Natural killer cell (primary cell): Measurements from ENCODE around the gene GNB2. TPM values are rescaled to one million over a fixed set of nuclear protein-coding genes. Genes with fewer than 3 reads are reported as not detected.

Experiments
- ATAC-seq, 3 donors: fragments of 150-1000 bp in 2 of 3; fragments of 200-7000 bp in 1 of 3; cut with Tn5 transposase; 1 replicate in 1 of 3; 2 replicates in 2 of 3; pipeline ENCODE4 v1.10.0; 2021; ENCODE audit warnings: mild to moderate bottlenecking in 2 of 3, moderate library complexity in 2 of 3
- DNase-seq, 2 donors: peaks; one replicate each; pipeline versions ENCODE4 v3.0.0 to v3.0.0-alpha.2; 2013 to 2021; ENCODE audit warnings: mixed read lengths in 1 of 2
- H3K27ac ChIP-seq: one replicate; pipeline ENCODE4 v1.5.1; 2013; ENCODE audit warnings: mild to moderate bottlenecking, low read length
- H3K27me3 ChIP-seq: one replicate; pipeline ENCODE4 v1.6.1; 2013; ENCODE audit warnings: low read length; ENCODE audit not compliant: control insufficient read depth, insufficient read depth
- H3K36me3 ChIP-seq: one replicate; pipeline ENCODE4 v1.6.1; 2013; ENCODE audit warnings: low read length; ENCODE audit not compliant: control insufficient read depth, insufficient read depth
- H3K4me1 ChIP-seq: one replicate; pipeline ENCODE4 v1.6.1; 2013; ENCODE audit warnings: low read length; ENCODE audit not compliant: control insufficient read depth, insufficient read depth
- H3K4me3 ChIP-seq: one replicate; pipeline ENCODE4 v1.5.1; 2013; ENCODE audit warnings: low read length
- H3K9me3 ChIP-seq: one replicate; pipeline ENCODE4 v1.6.1; 2013; ENCODE audit warnings: low read length; ENCODE audit not compliant: control insufficient read depth, insufficient read depth
- H3K27ac Mint-ChIP-seq, 2 donors: one replicate each; pipeline ENCODE4 v1.8.0; 2022; ENCODE audit warnings: mild to moderate bottlenecking in 2 of 2, mixed read lengths in 2 of 2, moderate library complexity in 1 of 2
- H3K27me3 Mint-ChIP-seq, 2 donors: one replicate each; pipeline ENCODE4 v1.8.0; 2022; ENCODE audit warnings: low read depth in 2 of 2, mixed read lengths in 2 of 2
- H3K36me3 Mint-ChIP-seq: one replicate; pipeline ENCODE4 v1.8.0; 2022; ENCODE audit warnings: mixed read lengths
- H3K4me1 Mint-ChIP-seq, 2 donors: one replicate each; pipeline ENCODE4 v1.8.0; 2022; ENCODE audit warnings: mixed read lengths in 2 of 2
- H3K4me3 Mint-ChIP-seq: one replicate; pipeline ENCODE4 v1.8.0; 2022; ENCODE audit warnings: mild to moderate bottlenecking, moderate library complexity, mixed read lengths
- H3K9me3 Mint-ChIP-seq, 2 donors: one replicate each; pipeline ENCODE4 v1.8.0; 2022; ENCODE audit warnings: mixed read lengths in 2 of 2
- WGBS: methylation state at CpG from one replicate; pipeline ENCODE4 v1.1.7; 2013; ENCODE audit warnings: missing lambda C conversion rate; ENCODE audit not compliant: insufficient coverage; 5-methylcytosine and 5-hydroxymethylcytosine counted together
- intact Hi-C: fragments of 100-400 bp; cut with micrococcal nuclease; formaldehyde crosslinking; loops from one replicate; pipeline ENCODE4 v1.14.2; 2022
- total RNA-seq, 4 donors: library from RNA; stranded (reverse); fragments of 120-200 nt in 1 of 4; gene quantifications; one replicate each; pipeline versions ENCODE4 v1.2.3 to v1.2.4, GENCODE V29; 2013 to 2022
- TF ChIP-seq, protein P1 (sequence below): fragments of 200-600 bp; IDR thresholded peaks from one replicate; pipeline ENCODE4 v1.8.0; 2022; ENCODE audit warnings: antibody characterized with exemption

Gene GNB2
- total RNA-seq, 3 donors from 2014 or later (not counting 1 experiment from before 2014, with no cell fraction given), result 194 to 227 (median 212) TPM

GRCh38 chr7:100640517-100641440 lies 32.8 kb upstream of the GNB2 start:
- intact Hi-C loops, result no loop called here
- Histone ChIP-seq H3K4me1 (no peaks in the 10 kb centered on the region), H3K27ac (no peak overlapping the region), H3K36me3 (no peaks in the 10 kb centered on the region), H3K4me3 (no peak overlapping the region), H3K9me3 (no peaks in the 10 kb centered on the region), H3K27me3 (no peaks in the 10 kb centered on the region)
- no peaks in the 10 kb centered on the region for H3K4me1 Mint-ChIP-seq
- no peaks in the 10 kb centered on the region for H3K9me3 Mint-ChIP-seq
- H3K4me3 Mint-ChIP-seq, result no peak overlapping the region
- TF ChIP-seq, protein P1, sequence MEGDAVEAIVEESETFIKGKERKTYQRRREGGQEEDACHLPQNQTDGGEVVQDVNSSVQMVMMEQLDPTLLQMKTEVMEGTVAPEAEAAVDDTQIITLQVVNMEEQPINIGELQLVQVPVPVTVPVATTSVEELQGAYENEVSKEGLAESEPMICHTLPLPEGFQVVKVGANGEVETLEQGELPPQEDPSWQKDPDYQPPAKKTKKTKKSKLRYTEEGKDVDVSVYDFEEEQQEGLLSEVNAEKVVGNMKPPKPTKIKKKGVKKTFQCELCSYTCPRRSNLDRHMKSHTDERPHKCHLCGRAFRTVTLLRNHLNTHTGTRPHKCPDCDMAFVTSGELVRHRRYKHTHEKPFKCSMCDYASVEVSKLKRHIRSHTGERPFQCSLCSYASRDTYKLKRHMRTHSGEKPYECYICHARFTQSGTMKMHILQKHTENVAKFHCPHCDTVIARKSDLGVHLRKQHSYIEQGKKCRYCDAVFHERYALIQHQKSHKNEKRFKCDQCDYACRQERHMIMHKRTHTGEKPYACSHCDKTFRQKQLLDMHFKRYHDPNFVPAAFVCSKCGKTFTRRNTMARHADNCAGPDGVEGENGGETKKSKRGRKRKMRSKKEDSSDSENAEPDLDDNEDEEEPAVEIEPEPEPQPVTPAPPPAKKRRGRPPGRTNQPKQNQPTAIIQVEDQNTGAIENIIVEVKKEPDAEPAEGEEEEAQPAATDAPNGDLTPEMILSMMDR, result no peak
- WGBS, result 77% methylated on average over 22 of the region's 24 CpGs
- no peak overlapping the region for H3K27ac Mint-ChIP-seq
- H3K36me3 Mint-ChIP-seq, result no peaks in the 10 kb centered on the region
- no peak for DNase-seq
- ATAC-seq, result no peak
- H3K27me3 Mint-ChIP-seq, result peaks cover 0 to 7% of the 10 kb centered on the region in 2 donors

- no peaks in the 10 kb centered on the region for H3K27me3 ChIP-seq
- Mint-ChIP-seq H3K27me3 (peaks cover 0 to 7% of the 10 kb centered on the region in 2 donors), H3K36me3 (no peaks in the 10 kb centered on the region), H3K27ac (no peak within 1 kb of the TSS), H3K9me3 (no peaks in the 10 kb centered on the region), H3K4me1 (no peaks in the 10 kb centered on the region), H3K4me3 (no peak within 1 kb of the TSS)
- WGBS, result 50% methylated on average over 9 of the region's 10 CpGs
- TF ChIP-seq, protein P1, result no peak
- DNase-seq, result no peak
- ATAC-seq, result no peak
- H3K36me3 ChIP-seq, result no peaks in the 10 kb centered on the region
- no peaks in the 10 kb centered on the region for H3K4me1 ChIP-seq
- no peaks in the 10 kb centered on the region for H3K9me3 ChIP-seq
- no peak within 1 kb of the TSS for H3K4me3 ChIP-seq
- intact Hi-C loops, result no loop called here
- H3K27ac ChIP-seq, result no peak within 1 kb of the TSS
Observed at GRCh38 chr7:100641463-100641859, 32.1 kb upstream of the GNB2 start, which contains the start of gene TFR2. TFR2 (minus strand) TSS chr7:100641552; CDS start chr7:100641509, 43 bp downstream.

GRCh38 chr7:100641860-100642533 lies 31.5 kb upstream of the GNB2 start:
- no peak for ATAC-seq

More at GRCh38 chr7:100641860-100642533, 31.5 kb upstream of the GNB2 start:
- Histone ChIP-seq H3K4me3 (no peak overlapping the region), H3K27ac (no peak overlapping the region), H3K27me3 (no peaks in the 10 kb centered on the region), H3K36me3 (no peaks in the 10 kb centered on the region), H3K9me3 (no peaks in the 10 kb centered on the region), H3K4me1 (no peaks in the 10 kb centered on the region)
- no peak overlapping the region for H3K27ac Mint-ChIP-seq
- 89% methylated on average over 10 of the region's 10 CpGs for WGBS
- intact Hi-C loops, result no loop called here
- DNase-seq, result no peak
- H3K36me3 Mint-ChIP-seq, result no peaks in the 10 kb centered on the region
- H3K4me1 Mint-ChIP-seq, result no peaks in the 10 kb centered on the region
- TF ChIP-seq, protein P1, result no peak
- no peak overlapping the region for H3K4me3 Mint-ChIP-seq
- no peaks in the 10 kb centered on the region for H3K9me3 Mint-ChIP-seq
- peaks cover 0 to 7% of the 10 kb centered on the region in 2 donors for H3K27me3 Mint-ChIP-seq
